Vagina (tissue), 2 donors: ENCODE data around the gene HNRNPU.

Experiments used
- CTCF ChIP-seq, 3 experiments: fragments of 450-650 bp in 2 of 3; fragments of 200-600 bp in 1 of 3; sonication (generic) in 1 of 3; IDR thresholded peaks; one replicate each; pipeline ENCODE4 v1.5.1; 2017 to 2019; ENCODE audit warnings: antibody characterized with exemption in 3 of 3, mild to moderate bottlenecking in 2 of 3, moderate library complexity in 2 of 3
- POLR2A ChIP-seq, 2 donors: fragments of 450-650 bp; IDR thresholded peaks; one replicate each; pipeline ENCODE4 v1.6.1; 2017; ENCODE audit warnings: antibody characterized with exemption in 2 of 2, mild to moderate bottlenecking in 2 of 2, moderate library complexity in 2 of 2
- POLR2AphosphoS5 ChIP-seq, 2 donors: sonication (generic); formaldehyde crosslinking; IDR thresholded peaks; one replicate each; pipeline ENCODE4 v1.9.0; 2017; ENCODE audit warnings: antibody characterized with exemption in 2 of 2, mild to moderate bottlenecking in 2 of 2, low read depth in 1 of 2; ENCODE audit not compliant: insufficient read depth in 1 of 2

GRCh38 chr1:244881552-244882280, 17.4 kb upstream of the HNRNPU start:
- TF ChIP-seq POLR2AphosphoS5 (IDR thresholded peaks at IDR 0.05; ENCODE audit: insufficient read depth in 1 of 2, low read depth in 1 of 2) = no peak
- TF ChIP-seq CTCF (IDR thresholded peaks at IDR 0.05) = no peak
- TF ChIP-seq POLR2A (IDR thresholded peaks at IDR 0.05) = no peak
